ENCODE results near the gene TMEM126A. TPM values are rescaled to one million over a fixed set of nuclear protein-coding genes. Genes with fewer than 3 reads are reported as not detected.

The TMEM126A gene
- total RNA-seq, 2 donors from 2014 or later: 33.8 to 70.6 TPM

DNA sequence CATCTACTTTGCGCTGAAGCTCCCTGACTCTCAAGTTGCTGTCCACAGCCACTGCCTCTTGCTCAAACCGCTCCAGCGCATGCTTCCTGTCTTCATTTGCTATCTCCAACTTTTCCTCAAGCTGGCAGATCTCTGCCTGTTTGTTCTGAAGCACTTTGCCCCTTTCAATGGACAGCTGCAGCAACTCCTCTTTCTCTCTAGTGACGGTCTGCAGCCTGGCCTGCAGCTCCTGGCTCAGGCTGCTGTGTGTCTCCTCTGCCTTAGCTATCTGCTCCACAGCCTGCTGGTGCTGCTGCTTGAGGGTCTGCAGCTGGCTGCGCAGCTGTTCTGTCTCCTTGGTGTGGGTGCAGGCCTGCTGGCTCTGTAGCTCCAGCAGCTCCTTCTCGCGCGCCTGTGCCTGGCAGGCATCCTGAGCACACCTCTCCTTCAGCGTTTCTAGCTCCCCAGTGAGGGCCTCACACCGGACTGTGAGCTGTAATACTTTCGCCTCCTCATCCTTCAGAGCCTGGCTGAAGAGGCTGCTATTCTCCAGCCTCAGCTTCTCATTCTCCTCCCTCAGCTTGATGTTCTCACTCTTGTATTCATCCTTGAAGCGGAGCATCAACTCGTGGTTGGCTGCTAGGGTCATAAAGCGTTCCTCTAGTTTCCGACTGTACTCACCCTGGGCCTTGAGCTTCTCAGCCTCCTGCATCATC, 37.5 kb downstream of the TMEM126A start:
- DNase-seq (ENCODE audit: low spot score): no peak
- Histone ChIP-seq H3K27me3 (no peaks in the 10 kb centered on the region), H3K4me3 (peak overlapping the region; percentile 22 to 49), H3K36me3 (no peaks in the 10 kb centered on the region), H3K27ac (peak overlapping the region; percentile 56), H3K9me3 (no peaks in the 10 kb centered on the region), H3K4me1 (peaks cover 0 to 34% of the 10 kb centered on the region in 2 donors)
- TF ChIP-seq, protein P1, sequence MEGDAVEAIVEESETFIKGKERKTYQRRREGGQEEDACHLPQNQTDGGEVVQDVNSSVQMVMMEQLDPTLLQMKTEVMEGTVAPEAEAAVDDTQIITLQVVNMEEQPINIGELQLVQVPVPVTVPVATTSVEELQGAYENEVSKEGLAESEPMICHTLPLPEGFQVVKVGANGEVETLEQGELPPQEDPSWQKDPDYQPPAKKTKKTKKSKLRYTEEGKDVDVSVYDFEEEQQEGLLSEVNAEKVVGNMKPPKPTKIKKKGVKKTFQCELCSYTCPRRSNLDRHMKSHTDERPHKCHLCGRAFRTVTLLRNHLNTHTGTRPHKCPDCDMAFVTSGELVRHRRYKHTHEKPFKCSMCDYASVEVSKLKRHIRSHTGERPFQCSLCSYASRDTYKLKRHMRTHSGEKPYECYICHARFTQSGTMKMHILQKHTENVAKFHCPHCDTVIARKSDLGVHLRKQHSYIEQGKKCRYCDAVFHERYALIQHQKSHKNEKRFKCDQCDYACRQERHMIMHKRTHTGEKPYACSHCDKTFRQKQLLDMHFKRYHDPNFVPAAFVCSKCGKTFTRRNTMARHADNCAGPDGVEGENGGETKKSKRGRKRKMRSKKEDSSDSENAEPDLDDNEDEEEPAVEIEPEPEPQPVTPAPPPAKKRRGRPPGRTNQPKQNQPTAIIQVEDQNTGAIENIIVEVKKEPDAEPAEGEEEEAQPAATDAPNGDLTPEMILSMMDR (IDR thresholded peaks at IDR 0.05): no peak

GRCh38 chr11:85685820-85686459, 38.2 kb downstream of the TMEM126A start, which contains the start of gene CCDC89:
CCDC89 (minus strand) TSS chr11:85686195; CDS start chr11:85686130, 65 bp downstream.
- DNase-seq (ENCODE audit: low spot score): peak; percentile 88
- Histone ChIP-seq H3K27me3 (no peaks in the 10 kb centered on the region), H3K9me3 (no peaks in the 10 kb centered on the region), H3K27ac (peak within 1 kb of the TSS; percentile 56), H3K36me3 (no peaks in the 10 kb centered on the region), H3K4me3 (peak within 1 kb of the TSS; percentile 22 to 49), H3K4me1 (peaks cover 0 to 34% of the 10 kb centered on the region in 2 donors)
- TF ChIP-seq, protein P1 (IDR thresholded peaks at IDR 0.05): no peak

DNA sequence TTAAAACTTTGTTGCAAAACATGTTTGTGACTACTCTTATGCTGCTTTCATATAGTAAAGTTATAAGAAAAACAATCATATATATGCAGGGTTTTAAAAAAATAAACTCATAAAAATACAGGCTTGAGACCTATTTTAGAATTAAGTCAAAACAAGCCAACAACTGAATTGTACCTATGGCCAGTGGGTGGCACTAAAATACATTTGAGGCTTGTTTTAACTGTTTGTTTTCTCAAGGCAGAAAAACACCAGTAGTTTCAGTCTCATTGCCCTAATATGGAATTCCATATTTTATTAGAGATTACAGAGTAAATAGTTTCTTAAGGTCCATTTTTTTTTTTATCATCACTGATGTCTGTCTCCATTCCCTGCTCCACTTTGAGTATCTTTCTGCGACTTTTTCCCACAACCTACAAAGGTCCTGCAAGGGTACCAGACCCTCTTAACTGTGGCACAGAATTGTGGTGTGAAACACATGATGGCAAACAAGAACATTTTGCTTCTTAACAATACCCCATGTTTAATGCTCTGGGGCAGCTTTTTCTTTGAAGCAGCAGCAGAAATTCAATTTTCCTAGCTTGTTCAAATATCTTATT, 46.7 kb downstream of the TMEM126A start:
- Histone ChIP-seq H3K36me3 (no peaks in the 10 kb centered on the region), H3K4me3 (no peak overlapping the region), H3K4me1 (no peaks in the 10 kb centered on the region), H3K27ac (no peak overlapping the region), H3K27me3 (no peaks in the 10 kb centered on the region), H3K9me3 (no peaks in the 10 kb centered on the region)
- no peak for DNase-seq (ENCODE audit: low spot score)
- TF ChIP-seq, protein P1 (IDR thresholded peaks at IDR 0.05): peak; percentile 20 to 67

- TF ChIP-seq, protein P1 (IDR thresholded peaks at IDR 0.05): peak in 1 of 2 donors; percentile 1
- Histone ChIP-seq H3K4me1 (no peaks in the 10 kb centered on the region), H3K9me3 (no peaks in the 10 kb centered on the region), H3K4me3 (no peak overlapping the region), H3K27ac (no peak overlapping the region), H3K27me3 (no peaks in the 10 kb centered on the region), H3K36me3 (no peaks in the 10 kb centered on the region)
- DNase-seq (ENCODE audit: low spot score): no peak
Measured at GRCh38 chr11:85695546-85695945, 47.8 kb downstream of the TMEM126A start.

DNA sequence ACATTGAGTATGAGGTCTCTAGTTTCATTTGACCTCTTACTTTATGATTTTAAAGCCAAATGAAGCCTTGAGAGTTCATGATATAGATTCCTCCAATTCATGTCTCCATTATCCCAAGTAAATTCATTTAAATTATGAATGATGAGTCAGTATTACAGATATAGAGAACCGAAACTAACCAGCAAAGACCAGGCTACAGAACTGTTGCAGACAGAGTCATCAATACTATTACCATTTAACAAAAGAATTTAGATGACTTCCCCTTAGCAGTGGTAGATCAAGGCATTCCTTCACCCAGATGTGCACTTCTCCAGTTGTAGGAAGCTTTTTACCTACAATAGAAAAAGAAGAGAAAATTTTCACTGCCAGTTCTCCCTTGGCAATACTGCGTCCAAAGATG, 50.0 kb downstream of the TMEM126A start:
- Histone ChIP-seq H3K4me3 (no peak overlapping the region), H3K27ac (no peak overlapping the region), H3K27me3 (no peaks in the 10 kb centered on the region), H3K36me3 (no peaks in the 10 kb centered on the region), H3K4me1 (no peaks in the 10 kb centered on the region), H3K9me3 (no peaks in the 10 kb centered on the region)
- DNase-seq (ENCODE audit: low spot score): no peak
- TF ChIP-seq, protein P1 (IDR thresholded peaks at IDR 0.05): no peak

All from right atrium auricular region (tissue), 2 donors.